LNCaP clone FGC (cell line): ENCODE data around the gene COL4A6.

Experiments
- DNase-seq: peaks from one replicate; pipeline ENCODE4 v3.0.0-alpha.2; 2011; ENCODE audit warnings: low read depth
- H3K4me3 ChIP-seq: 2 replicates; pipeline ENCODE4 v1.5.1; 2011; ENCODE audit warnings: mild to moderate bottlenecking, low read depth, low read length, control low read depth
- TF ChIP-seq, protein P1 (sequence below): IDR thresholded peaks from 2 replicates; pipeline ENCODE4 v1.5.1; 2012; ENCODE audit warnings: mild to moderate bottlenecking; ENCODE audit not compliant: control insufficient read depth, insufficient read depth; ENCODE audit errors: extremely low read depth

COL4A6 gene

DNA sequence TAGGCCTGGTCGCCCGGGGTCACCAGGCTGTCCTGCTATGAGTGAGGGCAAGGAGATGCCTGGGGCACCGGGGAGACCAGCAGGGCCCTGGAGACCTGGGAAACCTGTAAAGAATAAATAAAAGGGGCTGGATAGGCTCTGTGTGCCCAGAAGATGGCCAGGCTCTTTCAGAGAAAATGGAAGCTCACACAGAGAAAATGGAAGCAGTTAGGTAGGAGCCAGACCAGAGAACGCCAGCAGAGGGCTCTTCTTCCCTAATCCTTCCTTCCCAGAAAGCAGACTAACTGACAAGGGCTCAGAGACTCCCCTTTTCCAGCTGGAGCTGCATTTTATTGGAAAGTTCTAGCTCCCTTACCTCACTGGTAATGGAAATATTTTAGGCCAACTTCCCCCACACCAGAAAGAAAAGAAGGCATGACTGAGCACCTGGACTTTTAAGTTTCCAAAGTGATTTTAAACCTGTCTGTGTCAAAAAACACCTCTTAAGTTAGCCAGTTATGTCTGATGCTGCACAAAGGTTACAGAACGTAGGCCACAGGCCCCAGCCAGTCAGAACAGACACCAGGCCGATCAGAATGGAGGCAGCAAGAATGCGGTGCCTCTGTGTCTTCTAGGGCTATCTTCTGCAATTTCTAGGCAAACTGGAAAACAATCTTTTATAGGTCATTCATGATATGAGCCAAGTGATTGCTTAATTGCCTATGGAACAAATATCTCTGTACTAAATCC, 272.7 kb downstream of the COL4A6 start:
- TF ChIP-seq, protein P1, sequence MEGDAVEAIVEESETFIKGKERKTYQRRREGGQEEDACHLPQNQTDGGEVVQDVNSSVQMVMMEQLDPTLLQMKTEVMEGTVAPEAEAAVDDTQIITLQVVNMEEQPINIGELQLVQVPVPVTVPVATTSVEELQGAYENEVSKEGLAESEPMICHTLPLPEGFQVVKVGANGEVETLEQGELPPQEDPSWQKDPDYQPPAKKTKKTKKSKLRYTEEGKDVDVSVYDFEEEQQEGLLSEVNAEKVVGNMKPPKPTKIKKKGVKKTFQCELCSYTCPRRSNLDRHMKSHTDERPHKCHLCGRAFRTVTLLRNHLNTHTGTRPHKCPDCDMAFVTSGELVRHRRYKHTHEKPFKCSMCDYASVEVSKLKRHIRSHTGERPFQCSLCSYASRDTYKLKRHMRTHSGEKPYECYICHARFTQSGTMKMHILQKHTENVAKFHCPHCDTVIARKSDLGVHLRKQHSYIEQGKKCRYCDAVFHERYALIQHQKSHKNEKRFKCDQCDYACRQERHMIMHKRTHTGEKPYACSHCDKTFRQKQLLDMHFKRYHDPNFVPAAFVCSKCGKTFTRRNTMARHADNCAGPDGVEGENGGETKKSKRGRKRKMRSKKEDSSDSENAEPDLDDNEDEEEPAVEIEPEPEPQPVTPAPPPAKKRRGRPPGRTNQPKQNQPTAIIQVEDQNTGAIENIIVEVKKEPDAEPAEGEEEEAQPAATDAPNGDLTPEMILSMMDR, result peak; percentile 25; the same call in 1 of the 2 replicates
- H3K4me3 ChIP-seq, result no peak overlapping the region
- no peak for DNase-seq

DNA sequence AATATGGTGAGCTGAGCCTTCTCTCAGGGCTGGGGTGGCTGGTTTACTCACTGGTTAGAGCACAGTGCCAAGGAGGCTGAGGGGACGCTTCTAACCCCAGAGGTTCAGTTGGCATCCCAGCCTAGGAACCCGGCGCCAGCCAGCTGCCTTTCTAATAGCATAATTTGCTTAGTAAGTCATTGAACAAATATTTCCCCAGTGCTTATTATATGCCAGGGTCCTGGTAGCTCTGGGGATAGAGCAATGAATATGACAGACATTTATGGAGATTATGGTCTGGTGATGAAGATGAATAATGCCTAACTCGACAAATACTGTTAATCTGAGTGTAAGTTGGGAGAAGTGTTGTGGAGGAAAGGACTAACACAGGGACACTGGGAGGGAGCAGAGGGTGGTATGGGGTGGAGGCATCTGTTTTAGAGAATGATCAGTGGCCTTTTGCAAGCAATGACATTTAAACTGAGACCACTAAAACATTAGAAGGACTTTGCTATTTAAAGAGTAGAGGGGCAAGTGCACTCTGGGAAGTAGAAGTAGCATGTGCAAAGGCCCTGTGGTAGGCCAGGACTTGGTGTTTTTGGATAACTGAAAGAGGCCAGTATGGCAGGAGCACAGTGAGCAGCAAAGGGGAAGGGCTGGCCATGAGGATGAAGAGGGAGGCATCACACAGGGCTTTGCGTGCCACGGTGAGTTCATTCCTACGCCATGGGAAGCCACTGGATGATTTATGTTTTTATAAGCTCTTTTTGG, 274.7 kb downstream of the COL4A6 start:
- DNase-seq, result no peak
- no peak overlapping the region for H3K4me3 ChIP-seq
- TF ChIP-seq, protein P1, result no peak

DNA sequence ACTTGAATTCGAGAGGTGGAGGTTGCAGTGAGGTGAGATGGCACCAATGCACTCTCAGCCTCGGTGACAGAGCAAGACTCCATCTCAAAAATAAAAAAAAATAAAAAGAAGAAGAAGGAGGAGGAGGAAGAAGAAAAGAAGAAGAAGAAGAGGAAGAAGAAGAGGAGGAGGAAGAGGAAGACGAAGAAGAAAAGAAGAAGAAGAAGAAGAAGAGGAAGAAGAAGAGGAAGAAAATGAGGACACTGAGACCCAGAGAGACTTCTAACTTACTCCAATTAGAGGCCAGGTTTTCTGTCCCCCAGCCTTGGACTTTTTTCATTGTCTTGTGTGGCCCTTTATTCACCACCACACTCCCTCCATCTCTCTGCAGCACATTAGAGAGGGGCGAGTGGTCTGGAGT, 276.0 kb downstream of the COL4A6 start:
- TF ChIP-seq, protein P1, result no peak
- H3K4me3 ChIP-seq, result no peak overlapping the region
- DNase-seq, result no peak

DNA sequence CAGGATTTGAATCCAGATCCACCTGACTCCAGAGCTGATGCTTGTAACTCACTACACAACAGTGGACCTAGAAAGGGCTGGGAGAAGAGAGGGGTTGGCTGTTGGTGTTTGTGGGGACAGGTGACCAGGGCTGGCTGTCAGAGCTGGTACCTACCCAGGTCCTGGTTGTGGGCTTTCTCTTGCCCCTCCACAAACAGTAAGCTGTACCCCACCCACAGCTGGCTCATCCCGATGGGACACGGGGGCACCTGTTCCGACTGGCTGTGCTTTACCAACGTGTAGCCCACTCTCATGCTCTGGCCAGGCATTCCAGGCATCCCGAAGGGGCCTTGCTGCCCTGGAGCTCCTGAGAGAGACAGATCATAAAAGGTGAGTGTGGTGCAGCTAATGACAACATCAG, 277.9 kb downstream of the COL4A6 start:
- TF ChIP-seq, protein P1, result no peak
- DNase-seq, result no peak
- H3K4me3 ChIP-seq, result no peak overlapping the region

DNA sequence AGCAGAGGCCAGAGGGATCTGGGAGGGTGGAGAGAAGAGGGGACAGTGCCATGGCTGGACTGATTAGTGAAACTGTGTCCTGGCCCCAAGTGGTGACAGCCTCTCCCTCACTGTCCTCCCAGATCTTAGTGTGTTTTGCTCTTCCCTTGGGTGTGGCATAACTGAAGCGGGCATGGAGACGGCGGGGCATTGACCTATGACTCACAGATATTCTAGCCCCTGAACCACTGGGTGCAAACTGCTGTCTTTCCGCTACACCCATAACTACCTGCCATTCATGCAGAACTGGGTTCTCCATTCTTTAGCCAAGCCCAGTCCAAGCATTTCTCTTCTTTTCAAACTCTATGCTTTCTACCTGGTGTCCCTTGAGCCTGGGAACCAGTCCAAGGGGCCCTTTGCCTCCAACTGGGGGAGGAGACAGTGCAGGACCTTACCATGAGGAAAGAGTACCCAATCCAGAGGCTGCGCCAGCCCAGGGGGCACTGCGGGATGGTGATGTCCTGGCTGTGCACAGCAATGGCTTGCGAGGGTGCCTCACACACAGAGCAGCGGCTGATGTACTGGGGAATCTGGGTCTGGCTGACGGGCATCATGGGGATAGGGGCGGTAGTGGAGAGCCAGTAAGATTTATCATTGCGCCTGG, 279.1 kb downstream of the COL4A6 start:
- TF ChIP-seq, protein P1, result no peak
- H3K4me3 ChIP-seq, result no peak overlapping the region
- no peak for DNase-seq

DNA sequence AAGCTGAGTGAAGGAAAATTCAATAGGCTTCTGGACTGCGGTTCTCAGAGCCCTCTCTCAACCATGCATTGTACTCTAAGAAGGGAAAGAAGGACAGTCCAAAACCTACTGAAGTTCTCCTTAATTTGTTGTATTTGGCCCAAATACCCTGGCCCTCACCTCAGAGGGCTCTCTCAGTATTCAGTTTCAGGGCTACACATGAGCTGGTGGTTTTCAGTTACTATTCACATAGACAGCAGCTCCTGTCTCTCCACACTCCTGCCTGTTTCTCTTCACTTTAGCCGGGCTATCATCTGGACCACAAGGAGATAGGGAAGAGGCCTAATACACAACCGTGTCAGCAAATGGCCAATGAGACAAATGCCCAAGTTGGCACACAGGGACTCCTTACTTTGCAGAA, 280.6 kb downstream of the COL4A6 start:
- H3K4me3 ChIP-seq, result no peak overlapping the region
- TF ChIP-seq, protein P1, result no peak
- no peak for DNase-seq
